NCI-H1694 treated with DMSO at 0.1 percent for 48 hours (cell line): ENCODE results near the gene NDRG2.

Source experiments
- DNase-seq: peaks from one replicate; lab custom pipeline; 2025; lab: John Stamatoyannopoulos, UW

Gene NDRG2

GRCh38 chr14:21033133-21033698 lies 8.4 kb upstream of the NDRG2 start:
- no peak for DNase-seq

- no peak for DNase-seq
These were observed 7.7 kb upstream of the NDRG2 start for GRCh38 chr14:21032326-21033132.

- no peak for DNase-seq
These were observed 5.7 kb upstream of the NDRG2 start for GRCh38 chr14:21030531-21030930.

GRCh38 chr14:21029917-21030316 lies 5.1 kb upstream of the NDRG2 start, which contains the start of gene TPPP2:
TPPP2 (plus strand) TSS chr14:21030217; CDS start chr14:21030582, 365 bp downstream.
- no peak for DNase-seq

- DNase-seq, result no peak
These were observed 2.1 kb upstream of the NDRG2 start for GRCh38 chr14:21026988-21027315.

GRCh38 chr14:21026274-21026987 lies 1.6 kb upstream of the NDRG2 start:
- DNase-seq, result no peak

- DNase-seq, result no peak
These were observed 761 bp upstream of the NDRG2 start for GRCh38 chr14:21025371-21026273.

- DNase-seq, result no peak
These were observed 860 bp downstream of the NDRG2 start for GRCh38 chr14:21023817-21024584.

GRCh38 chr14:21023174-21023573 lies 1.7 kb downstream of the NDRG2 start:
- no peak for DNase-seq

- DNase-seq, result no peak
These were observed 2.2 kb downstream of the NDRG2 start for GRCh38 chr14:21022686-21023085.

GRCh38 chr14:21020977-21021545 lies 3.8 kb downstream of the NDRG2 start:
- no peak for DNase-seq

- no peak for DNase-seq
These were observed 5.5 kb downstream of the NDRG2 start for GRCh38 chr14:21019366-21019765.

- DNase-seq, result no peak
These were observed 6.1 kb downstream of the NDRG2 start for GRCh38 chr14:21018781-21019180.

GRCh38 chr14:21018286-21018685 lies 6.6 kb downstream of the NDRG2 start:
- no peak for DNase-seq

GRCh38 chr14:21017528-21018245 lies 7.2 kb downstream of the NDRG2 start:
- DNase-seq, result no peak

- DNase-seq, result no peak
These were observed 8.3 kb downstream of the NDRG2 start for GRCh38 chr14:21016413-21017190.

- DNase-seq, result no peak
These were observed 9.5 kb downstream of the NDRG2 start for GRCh38 chr14:21015312-21015711.

- peak; percentile 86 for DNase-seq
These were observed 10.1 kb downstream of the NDRG2 start for GRCh38 chr14:21014761-21015190.

GRCh38 chr14:21011136-21011535 lies 13.7 kb downstream of the NDRG2 start:
- no peak for DNase-seq
